Stimulated activated CD8-positive, alpha-beta memory T cell treated with anti-CD3 and anti-CD28 coated beads, Interleukin-4, amount 100 ng/mL, for 48 hours (primary cell): ENCODE measurements around the gene FHAD1.

Source experiments
- DNase-seq: peaks from one replicate; pipeline ENCODE4 v3.0.0-alpha.2; 2020

FHAD1 gene

DNA sequence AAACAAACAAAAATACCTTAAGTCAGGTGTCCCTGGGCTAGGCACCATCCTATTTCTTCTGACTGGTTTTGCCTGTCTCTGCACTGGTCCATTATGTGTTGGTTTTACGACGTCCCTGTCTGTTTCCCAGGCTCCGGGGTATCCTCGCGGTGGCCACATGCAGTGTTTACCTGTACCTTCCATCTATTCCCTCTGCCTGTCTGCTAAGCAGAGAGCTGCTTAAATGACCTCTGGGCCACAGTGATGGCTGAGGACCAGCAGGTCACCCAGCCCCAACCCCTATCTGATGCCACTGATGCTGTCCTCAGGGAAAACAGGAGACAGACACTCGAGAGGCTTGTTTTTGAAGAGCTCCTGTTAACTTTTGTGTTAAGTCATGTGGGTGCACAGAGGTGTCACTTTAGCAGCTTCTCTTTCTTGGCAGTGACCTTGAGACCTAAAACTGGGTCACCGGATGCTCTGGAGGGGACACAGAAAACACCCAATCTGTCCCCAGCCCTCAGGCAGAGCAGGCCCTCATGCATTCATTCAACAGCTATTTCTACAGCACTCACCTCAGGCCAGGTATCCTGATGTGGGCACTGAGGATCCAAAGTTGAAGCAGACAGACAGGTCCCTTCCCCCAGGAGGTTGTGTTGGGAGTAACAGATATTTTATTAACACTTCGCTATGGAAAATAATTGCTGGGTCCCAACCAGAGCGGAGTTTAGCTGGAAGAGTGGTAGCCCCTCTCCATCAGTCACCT, 158.3 kb downstream of the FHAD1 start:
- no peak for DNase-seq

DNA sequence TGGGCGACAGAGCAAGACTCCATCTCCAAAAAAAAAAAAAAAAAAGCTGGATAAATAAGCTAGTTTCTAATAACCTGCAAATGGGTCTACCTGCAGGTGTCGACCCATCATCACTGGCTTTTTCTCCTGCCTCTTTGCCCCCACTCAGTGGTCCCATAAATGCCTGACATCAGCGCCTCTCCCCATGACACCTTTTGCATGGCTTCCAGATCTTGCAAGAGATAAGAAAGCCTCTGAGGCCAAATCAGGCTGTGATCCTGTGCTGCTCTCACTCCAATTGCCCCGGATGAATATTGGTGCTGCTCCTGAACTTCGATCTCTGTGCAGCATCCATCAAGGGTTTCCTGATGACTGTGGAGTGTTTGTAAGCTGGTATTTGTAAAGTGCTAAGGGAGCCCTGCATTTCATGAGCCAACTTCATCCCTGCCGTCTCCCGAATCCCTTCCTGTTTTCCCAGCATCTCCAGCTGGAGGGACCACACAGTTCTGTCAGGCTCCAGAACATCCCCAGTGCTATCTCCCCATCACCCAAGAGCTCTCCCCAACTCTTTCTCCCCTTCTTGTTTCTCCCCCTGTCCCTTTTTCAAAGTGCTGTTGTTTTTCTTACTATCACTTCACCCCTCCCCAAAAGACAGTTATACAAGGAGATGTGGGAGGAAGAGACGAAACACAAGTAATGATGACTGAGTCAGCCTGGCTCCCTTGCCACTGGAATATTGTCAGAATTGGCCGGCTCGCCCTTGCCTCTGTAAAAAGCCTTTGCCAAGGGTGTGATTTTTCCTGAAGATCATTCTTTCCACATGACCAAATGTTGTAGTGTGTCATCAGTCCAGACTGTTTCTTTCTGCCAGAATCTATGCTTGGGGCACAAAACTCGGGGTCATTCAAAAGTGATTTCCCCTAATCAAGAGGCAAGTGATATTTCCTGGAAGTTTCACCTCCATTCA, 159.9 kb downstream of the FHAD1 start:
- DNase-seq: no peak

DNA sequence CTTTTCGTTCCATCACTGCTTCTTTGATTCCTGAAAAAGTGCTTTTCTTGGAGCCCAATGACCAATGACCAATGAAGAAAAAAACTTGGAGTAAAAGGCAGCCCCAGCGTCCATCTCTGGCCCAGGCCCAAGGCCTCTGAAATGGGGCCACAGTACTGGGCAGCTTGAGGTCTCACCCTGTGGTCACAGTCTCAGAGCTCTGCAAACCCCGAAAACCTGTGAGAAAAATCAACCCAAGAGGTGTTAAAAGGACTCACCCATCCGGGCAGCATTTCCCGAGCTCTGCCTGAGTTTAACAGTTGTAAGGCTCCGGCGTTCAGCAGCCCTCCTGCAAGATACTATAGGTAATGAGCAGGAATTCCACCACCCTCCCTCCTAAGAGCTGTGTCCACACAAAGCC, 160.6 kb downstream of the FHAD1 start:
- no peak for DNase-seq

DNA sequence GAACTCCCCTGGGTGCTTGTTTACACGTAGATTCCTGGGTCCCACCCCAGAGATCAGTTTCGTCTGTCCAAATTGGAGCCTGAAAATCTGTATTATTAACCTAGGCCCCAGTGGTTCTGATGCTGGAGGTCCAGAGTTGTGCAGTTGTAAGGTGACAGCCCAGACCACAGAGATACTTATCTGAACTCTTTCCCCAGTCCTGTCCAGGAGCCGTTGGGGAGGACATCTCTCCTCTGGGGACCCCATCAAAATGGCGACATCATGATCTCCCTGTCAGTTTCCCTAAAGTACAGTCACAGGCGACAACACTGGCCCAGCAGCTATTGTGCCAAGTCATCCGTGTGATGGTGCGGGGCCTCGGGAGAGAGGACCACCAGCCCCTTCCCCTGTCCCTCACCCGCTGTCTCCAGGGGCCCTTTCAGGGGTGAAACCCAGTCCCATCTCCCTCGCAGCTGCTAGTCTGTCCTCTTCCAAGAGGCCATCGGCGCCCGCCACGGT, 161.9 kb downstream of the FHAD1 start:
- DNase-seq: no peak

DNA sequence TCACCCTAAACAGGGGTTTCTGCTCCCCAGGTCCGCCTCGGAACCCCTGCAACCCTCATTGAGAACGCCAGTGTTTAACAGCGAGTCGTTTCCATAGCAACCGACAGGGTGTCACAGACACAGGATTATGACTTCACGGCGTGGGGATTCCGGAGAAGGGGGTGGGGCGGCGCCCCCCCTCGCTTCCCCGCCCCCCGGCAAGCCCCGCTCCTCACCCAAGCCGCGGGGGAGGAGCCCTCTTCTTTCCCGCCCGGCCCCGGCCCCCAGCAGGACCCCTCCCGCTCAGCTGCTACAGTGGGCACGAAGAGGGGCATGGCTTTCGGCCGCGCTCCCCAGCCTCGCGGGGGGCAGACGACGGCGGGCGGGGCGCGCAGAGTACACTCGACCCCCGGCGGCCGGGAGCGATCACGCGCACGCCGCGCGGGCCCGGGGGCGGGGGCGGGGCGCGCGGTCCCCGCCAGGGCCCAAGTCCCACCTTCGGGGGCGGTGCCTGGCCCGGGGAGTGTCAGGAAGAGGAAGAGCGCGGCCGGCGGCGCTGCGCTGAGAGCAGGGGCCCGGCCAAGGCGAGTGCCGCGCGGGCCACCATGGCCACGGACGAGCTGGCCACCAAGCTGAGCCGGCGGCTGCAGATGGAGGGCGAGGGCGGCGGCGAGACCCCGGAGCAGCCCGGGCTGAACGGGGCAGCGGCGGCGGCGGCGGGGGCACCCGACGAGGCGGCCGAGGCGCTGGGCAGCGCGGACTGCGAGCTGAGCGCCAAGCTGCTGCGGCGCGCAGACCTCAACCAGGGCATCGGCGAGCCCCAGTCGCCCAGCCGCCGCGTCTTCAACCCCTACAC, 162.6 kb downstream of the FHAD1 start, which contains the start of gene EFHD2:
Gene EFHD2 (plus strand): TSS at position 501 of the 835 bp plus-strand sequence. CDS start 84 bp downstream, at position 585.
- DNase-seq: peak; percentile 89

DNA sequence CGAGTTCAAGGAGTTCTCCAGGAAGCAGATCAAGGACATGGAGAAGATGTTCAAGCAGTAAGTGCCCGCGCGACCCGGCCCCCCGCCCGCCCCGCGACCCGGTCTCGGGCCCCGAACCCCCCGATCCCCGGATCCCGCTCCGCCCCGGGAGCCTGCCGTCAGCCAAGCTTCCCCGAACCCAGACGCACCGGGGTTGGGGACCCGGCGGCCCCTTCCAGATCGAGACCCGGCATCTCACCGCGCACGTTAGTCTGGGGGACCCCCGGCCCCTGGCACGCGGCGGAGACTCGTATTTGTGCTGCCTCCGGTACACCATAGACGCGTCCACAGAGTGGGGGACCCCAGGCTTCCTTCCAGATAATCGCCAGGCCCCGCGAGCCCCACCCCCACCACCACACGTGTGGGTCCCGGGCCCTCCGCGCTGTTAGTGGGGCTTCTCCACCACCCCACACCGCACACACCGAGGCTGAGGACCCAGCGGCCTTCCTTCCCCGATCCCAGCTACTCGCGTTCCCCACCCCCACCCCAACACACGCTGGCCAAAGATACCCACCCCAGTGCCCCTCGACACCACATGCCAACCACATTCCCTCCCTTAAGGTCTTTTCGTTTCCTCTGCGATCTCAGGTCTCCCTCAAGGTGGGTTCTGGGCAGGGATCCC, 163.3 kb downstream of the FHAD1 start:
- DNase-seq: peak; percentile 40

DNA sequence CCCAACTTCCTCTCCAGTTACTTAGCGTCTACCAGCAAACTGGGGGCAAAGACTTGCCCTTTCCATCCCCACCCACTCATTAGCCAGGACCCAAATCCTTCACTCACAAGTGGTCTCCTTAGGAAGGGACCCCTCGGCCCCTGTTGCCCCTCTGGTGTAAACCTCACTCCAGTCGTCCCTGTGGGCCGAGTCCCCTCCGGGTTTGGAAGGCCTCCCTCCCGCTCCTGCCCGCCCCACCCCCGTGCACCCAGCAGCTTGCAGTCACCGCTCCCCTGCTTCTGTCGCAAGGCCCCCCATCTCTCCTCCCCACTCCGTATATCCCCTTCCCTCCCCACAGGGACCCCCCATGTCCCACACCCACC, 163.8 kb downstream of the FHAD1 start:
- DNase-seq: peak; percentile 48

DNA sequence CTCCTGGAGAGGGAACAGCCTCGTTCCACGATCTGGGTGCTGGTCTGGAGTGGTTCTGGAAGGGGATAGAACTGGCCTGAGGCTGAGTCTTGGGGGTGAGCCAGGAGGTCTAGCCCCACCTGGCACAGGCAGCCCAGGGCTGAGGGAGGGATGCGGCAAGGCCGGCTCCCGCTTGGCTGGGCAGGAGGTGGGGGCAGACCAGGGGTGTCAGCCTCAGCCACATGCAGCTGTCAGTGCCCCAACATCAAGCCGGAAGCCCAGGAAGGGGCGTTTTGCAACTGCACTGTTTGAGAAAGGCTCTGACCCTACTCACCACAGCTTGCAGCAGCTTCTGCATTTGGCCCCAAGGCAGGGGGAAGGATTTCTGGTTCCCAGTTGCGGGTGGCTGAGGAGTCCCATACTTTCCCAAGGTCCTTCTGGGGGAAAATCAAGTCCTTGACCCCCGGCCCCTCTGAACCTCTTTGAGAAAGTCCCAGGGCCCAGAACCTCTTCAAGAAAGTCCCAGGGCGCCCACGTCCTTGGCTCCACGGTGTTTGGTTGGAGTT, 164.6 kb downstream of the FHAD1 start:
- peak; percentile 68 for DNase-seq

DNA sequence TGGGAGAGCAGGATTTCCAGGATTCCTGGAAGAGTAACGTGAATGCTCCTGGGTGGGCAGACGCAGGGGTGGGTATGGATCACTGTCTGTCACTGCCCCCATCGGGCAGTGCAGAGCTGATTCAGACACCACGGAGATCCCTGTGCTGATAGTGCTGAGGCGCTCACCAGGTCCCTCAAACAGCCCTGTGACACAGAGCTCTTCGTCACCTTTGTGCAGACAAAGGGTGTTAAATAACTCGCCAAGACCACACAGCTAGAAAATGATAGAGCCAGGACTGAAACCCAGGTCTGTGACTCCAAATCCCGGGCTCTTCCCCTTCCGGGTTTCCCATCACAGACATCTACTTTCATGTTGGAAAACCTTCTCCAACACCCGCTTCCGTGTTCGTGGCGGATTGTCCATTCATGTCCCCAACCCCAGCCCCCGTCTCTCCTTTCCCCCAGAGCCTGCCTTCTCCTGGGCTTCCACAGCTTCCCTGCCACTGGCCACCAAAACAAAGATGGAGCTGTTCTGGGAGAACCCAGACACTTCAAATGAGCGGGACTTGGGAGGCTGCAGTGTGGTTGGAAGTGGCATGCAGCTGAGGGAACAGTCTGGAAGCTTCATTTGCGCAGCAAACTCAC, 165.3 kb downstream of the FHAD1 start:
- DNase-seq: peak; percentile 77

DNA sequence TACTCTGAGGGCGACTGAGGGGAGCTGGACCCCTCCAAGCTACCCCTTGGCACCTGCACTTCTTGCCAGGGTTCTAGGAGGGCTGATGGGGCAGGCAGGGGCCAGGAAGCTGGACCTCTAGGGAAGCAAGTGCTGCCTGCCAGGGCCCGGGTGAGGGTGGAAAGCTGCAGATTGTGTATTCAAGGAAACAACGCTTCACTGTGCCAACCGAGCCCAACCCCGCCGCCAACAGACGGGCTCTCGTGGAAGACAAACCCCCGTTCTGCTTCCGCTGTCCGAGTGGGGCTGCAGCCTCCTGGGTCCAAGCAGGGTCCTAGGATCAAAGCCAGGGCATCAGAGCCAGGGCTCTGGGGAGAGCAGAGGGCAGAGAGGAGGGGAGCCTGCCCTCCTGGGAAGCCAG, 165.8 kb downstream of the FHAD1 start:
- DNase-seq: no peak

DNA sequence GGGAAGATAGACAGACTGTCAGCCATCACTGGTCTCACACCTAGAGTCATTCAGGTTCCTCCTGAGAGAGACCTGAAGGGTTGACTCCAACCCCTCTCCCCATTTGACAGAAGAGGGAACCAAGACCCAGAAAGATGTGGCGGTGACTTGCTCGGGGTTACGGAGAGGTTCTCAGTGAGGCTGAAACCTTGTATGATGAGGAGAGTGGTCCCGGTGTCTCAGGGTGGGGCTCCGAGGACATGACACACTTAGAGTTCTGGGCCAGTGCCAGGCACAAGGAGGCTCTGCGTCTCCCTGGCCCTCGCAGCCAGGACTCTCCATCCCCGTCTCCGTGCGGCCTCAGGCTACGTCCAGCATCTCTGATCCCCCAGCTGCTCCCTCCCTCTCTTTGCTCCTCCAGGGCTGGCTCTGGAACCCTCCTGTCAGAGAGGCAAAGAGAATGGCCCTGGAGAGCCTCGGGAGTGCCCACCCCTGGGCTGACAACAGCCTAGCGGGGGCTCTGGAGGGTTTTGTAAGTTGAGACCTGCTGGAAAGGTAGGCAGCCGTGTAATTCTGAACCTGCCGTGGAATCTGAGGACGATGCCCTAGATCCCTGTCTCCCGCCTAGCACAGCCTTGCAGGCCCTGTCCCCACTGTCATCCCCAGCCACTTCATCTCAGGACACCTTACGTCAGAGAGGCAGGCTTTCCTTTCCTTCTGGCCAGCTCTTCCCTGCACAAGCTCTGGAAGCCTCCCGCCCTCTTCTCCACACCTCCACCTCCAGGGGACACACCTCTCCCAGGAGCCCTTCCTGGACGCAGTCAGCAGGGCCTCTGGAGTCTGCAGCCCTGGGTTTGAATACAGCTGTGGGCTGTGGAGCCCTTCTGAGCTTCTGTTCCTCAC, 166.8 kb downstream of the FHAD1 start:
- no peak for DNase-seq

DNA sequence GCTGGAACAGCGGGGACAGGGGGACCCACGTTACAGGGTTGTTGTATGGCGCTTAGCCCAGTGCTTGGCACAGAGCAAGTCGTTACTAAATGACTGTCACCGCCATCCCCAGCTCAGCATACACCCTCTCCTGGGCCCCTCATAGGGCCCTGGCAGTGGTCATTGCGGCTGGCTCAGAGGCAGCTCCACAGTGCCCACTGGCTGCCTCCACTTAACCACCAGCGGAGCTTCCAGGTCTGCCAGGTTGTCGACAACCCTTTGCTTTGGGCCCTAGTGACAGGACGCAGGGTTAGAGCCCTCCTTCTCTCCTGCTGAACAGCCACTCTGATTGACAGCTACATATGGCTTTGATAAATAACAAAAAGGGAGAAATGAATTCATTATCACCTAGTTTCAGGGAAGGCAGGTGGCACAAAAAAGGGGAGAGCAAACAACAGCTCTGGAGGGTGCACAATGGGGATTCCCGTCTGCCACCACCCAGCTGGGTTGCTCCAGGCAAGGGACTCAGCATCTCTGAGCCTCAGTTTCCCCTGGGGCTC, 167.5 kb downstream of the FHAD1 start:
- DNase-seq: no peak

DNA sequence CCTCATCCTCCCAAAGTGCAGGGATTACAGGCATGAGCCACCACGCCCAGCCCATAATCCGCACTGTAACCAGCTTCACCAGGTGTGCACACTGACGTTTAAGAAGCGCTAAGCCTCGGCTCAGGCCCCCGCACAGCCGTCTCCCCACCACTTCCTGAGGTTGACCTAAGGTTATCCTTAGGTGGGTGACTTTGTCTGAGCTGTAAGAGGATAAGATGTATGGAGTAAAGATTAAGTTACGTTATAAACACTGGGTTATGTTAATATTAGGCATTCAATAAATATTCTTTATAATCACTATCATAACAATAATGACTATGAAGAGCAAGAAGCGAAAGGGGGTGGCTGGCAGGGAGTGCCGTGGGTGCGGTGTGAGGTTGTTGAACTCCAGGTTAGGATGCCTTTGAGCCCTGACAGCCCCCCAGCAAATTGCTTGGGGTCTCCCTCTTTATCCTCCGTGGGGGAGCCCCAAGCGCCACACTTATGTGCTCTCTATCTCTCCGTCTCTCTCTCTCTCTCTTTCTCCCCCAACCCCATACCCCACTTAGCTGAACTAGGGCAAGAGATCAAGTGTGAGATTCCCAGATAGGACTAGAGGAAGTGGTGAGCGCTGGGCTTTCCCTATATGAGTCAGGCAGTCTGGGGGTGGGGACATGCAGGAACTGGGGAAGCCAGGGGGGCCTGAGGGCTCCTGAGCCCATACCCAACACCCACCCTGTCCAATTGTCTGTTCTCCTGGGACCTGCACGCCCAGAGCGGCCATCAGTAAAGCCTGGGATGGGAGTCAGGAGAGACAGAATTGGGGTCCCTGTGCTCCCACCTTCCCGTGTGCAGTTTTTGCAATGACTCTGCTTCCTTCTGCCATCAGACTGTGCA, 170.3 kb downstream of the FHAD1 start:
- peak; percentile 71 for DNase-seq

DNA sequence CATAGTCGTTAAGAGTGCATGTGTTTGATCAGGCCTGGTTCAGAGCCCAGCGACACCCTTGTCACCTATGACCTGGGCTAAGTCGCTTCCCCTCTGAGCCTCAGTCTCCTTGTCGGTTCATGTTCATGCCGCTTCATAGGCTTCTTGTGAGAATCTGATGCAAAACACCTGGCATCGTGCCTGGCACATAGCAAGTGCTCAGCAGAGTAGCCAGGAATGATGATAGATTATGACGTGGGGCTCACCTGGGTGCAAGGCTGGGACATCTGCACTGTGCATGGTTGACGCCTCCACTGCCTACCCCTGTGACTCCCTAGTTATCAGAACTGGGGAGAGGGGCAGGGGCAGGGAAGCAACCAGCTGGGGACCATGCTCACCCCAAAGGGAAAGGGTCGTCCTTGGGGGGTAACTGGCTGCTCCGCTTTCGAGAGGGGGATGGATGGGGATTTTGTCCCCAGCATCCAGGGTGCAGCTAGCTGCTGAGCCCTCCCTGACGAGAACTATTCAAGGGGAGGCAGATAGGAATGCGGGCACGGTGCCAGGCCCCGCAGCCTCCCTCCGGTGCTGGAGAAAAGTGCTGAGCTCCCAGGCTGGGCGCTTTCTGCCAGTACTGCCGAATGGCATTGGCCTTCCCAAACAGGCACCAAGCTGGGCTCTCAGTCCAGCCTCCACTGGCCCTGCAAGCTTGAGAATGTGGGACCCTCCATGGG, 171.9 kb downstream of the FHAD1 start:
- DNase-seq: no peak

DNA sequence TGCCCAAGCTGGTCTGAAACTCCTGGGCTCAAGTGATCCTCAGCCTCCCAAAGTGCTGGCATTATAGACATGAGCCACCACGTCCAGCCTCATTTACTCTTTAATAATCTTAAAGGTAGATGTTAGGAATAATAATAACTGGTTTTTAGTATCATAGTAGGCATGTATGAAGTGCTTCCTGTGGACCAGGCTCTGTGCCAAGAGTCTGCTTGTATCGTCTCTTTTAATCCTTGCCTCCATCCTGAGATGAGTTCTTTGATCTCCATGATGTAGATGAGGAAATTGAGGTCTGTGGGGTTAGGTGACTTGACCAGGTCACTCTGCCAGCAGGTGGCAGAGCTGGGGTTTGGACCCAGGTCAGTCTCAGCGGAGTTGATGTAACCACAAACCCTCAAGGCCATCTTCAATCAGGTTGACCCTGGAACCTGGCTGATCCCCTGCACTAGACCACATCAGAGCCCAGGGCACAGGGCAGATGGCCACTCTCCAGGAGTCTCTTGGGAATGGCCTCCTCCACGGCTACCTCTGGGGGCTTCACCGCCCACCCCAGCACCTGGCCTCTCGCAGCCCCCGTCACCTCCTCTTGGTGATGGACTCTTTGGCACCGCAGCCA, 173.9 kb downstream of the FHAD1 start:
- no peak for DNase-seq

DNA sequence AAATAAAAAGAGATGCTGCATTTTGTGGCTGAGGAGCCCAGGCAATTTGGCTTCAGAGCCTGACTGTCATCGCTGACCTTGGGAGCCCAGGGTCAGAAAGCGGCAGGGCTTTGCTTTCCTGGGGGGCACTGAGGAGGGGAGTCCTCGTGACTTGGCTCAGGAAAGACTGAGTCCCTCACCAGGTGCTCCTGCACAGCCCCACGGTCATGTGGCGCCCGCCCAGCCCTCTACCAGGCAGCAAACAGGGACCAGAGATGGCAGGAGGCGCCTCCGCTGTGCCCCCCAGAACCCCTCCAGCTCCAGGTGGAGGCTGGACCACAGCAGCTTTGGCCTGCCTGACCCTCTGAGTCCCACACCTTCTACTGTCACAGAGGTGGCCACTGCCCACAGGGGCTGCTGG, 175.8 kb downstream of the FHAD1 start:
- no peak for DNase-seq

DNA sequence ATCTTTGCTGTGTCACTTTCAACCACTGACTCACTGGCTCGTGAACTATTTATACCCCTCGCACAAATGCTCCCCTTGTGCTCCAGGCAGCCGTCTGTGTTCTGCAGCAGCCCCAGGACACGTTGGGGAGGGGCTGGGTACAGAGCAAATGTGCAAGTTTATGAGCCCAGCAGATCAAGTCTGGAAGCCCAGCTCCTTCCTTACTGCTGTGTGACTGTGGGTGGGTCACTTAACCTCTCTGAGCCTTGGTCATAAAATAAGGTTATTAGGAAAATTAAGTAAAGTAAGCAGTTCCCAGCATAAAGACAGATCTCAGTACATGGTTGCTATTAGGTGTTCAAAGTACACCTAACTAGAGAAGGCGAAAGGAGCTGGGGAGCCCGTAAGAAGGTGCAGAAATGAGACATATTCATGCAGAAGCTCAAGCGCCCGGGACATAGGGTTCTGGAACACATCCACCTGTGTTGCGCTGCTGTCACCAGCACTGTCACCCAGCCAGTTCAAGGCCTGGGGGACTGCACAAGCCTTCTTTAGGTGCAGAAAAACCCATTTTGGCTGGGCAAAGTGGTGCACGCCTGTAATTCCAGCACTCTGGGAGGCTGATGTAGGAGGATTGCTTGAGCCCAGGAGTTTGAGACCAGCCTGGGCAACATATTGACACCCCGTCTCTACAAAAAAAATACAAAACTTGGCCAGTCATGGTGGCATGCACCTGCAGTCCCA, 176.5 kb downstream of the FHAD1 start:
- no peak for DNase-seq
